GM06990 (cell line): Measurements from ENCODE around the gene KCNK10.
A peak's percentile ranks its signal among the peaks of the same experiment; 100 is the strongest.

Experiments
- DNase-seq: peaks from one replicate; pipeline ENCODE4 v3.0.0-alpha.2; 2011; ENCODE audit not compliant: insufficient read length; ENCODE audit errors: extremely low read depth
- H3K27me3 ChIP-seq: replicated peaks from 2 replicates; pipeline ENCODE4 v1.6.0; 2011; ENCODE audit warnings: low read length; ENCODE audit not compliant: control insufficient read depth, insufficient read depth
- H3K36me3 ChIP-seq: 2 replicates; pipeline ENCODE4 v1.5.1; 2011; ENCODE audit warnings: low read length; ENCODE audit not compliant: control insufficient read depth, insufficient read depth
- H3K4me3 ChIP-seq: replicated peaks from 2 replicates; pipeline ENCODE4 v1.5.1; 2011; ENCODE audit warnings: low read depth, mild to moderate bottlenecking, control low read depth, low read length
- CTCF ChIP-seq: IDR thresholded peaks from 2 replicates; pipeline ENCODE4 v1.5.1; 2011; ENCODE audit warnings: low read length, control low read depth, mild to moderate bottlenecking, inconsistent platforms; ENCODE audit not compliant: insufficient read depth, poor library complexity, severe bottlenecking

The KCNK10 gene

GRCh38 chr14:88245321-88245720, 77.7 kb downstream of the KCNK10 start:
- TF ChIP-seq CTCF, result no peak
- DNase-seq, result no peak
- H3K4me3 ChIP-seq, result no peak overlapping the region
- H3K36me3 ChIP-seq, result no peaks in the 10 kb centered on the region
- H3K27me3 ChIP-seq, result no peaks in the 10 kb centered on the region

- DNase-seq, result no peak
- no peak for TF ChIP-seq CTCF
- no peaks in the 10 kb centered on the region for H3K36me3 ChIP-seq
- H3K4me3 ChIP-seq, result no peak overlapping the region
- H3K27me3 ChIP-seq, result no peaks in the 10 kb centered on the region
These were observed 79.1 kb downstream of the KCNK10 start for GRCh38 chr14:88243946-88244345.

- no peak overlapping the region for H3K4me3 ChIP-seq
- no peaks in the 10 kb centered on the region for H3K27me3 ChIP-seq
- no peak for TF ChIP-seq CTCF
- no peak for DNase-seq
- no peaks in the 10 kb centered on the region for H3K36me3 ChIP-seq
These were observed 80.6 kb downstream of the KCNK10 start for GRCh38 chr14:88242446-88242845.

GRCh38 chr14:88241810-88242209, 81.3 kb downstream of the KCNK10 start:
- no peak for DNase-seq
- no peaks in the 10 kb centered on the region for H3K27me3 ChIP-seq
- TF ChIP-seq CTCF, result no peak
- no peak overlapping the region for H3K4me3 ChIP-seq
- no peaks in the 10 kb centered on the region for H3K36me3 ChIP-seq

- DNase-seq, result no peak
- H3K27me3 ChIP-seq, result no peaks in the 10 kb centered on the region
- no peak for TF ChIP-seq CTCF
- H3K4me3 ChIP-seq, result no peak overlapping the region
- no peaks in the 10 kb centered on the region for H3K36me3 ChIP-seq
These were observed 88.6 kb downstream of the KCNK10 start for GRCh38 chr14:88234442-88234841.

- DNase-seq, result no peak
- no peak overlapping the region for H3K4me3 ChIP-seq
- H3K36me3 ChIP-seq, result no peaks in the 10 kb centered on the region
- no peaks in the 10 kb centered on the region for H3K27me3 ChIP-seq
- peak; percentile 55 for TF ChIP-seq CTCF
These were observed 89.2 kb downstream of the KCNK10 start for GRCh38 chr14:88233915-88234314.
